GM13977 (cell line): Measurements from ENCODE around the gene CEL.
"Not testable (repeated sequence)": the region's sequence is repeated elsewhere in the genome, so short reads cannot be mapped to it uniquely, and the experiment has no call there.

Source experiments
- DNase-seq: peaks from one replicate; pipeline ENCODE4 v3.0.0; 2012; ENCODE audit warnings: low spot score
- in situ Hi-C: fragments of 300-500 bp; cut with MboI; formaldehyde crosslinking; loops from one replicate; pipeline ENCODE4 v1.12.0; 2022; ENCODE audit warnings: low sequenced_read_pairs, low pct_unique_long_range_greater_than_20kb, mixed read lengths, inconsistent platforms; ENCODE audit not compliant: unreplicated experiment
- TF ChIP-seq, protein P1 (sequence below): IDR thresholded peaks from 2 replicates; pipeline ENCODE4 v1.5.1; 2012; ENCODE audit warnings: mild to moderate bottlenecking, control low read depth; ENCODE audit not compliant: insufficient read depth; ENCODE audit errors: extremely low read depth, missing control alignments

The CEL gene

DNA sequence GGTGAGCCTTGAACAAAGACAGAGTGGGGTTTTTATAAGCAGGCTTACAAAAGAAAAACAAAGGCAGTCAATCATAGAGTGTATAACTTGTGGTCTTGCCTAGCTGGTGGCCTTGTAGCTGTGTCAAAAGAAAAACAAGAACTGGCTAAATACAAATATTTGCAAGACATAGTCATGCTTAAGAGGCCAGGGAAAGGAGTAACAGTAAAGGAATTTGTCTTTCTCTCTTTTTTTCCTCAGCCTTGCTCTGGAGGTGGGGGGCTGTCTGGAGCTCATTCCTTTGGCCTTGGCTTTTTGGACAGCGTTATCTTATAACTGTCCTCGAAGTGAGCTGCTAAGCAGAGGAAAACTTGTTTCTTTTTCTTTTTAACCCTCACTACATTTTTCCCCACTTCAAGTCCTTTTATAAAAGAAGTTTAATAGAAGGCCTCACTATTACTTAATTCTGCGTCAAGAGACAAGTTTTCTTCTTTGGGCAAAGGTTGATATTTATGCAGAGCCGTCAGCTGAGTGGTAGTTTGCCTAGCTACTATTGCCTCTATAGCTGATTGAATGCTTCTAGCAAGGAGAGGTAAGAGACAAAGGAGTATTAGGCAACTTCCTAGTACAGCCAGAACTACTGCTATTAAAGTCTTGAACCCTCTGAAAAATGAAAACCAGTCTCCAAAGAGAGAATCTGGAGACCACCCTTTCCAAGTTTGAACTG is 14.3 kb downstream of the CEL start:
- DNase-seq: no peak
- TF ChIP-seq, protein P1, sequence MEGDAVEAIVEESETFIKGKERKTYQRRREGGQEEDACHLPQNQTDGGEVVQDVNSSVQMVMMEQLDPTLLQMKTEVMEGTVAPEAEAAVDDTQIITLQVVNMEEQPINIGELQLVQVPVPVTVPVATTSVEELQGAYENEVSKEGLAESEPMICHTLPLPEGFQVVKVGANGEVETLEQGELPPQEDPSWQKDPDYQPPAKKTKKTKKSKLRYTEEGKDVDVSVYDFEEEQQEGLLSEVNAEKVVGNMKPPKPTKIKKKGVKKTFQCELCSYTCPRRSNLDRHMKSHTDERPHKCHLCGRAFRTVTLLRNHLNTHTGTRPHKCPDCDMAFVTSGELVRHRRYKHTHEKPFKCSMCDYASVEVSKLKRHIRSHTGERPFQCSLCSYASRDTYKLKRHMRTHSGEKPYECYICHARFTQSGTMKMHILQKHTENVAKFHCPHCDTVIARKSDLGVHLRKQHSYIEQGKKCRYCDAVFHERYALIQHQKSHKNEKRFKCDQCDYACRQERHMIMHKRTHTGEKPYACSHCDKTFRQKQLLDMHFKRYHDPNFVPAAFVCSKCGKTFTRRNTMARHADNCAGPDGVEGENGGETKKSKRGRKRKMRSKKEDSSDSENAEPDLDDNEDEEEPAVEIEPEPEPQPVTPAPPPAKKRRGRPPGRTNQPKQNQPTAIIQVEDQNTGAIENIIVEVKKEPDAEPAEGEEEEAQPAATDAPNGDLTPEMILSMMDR: no peak
- in situ Hi-C loops: no loop called here

GRCh38 chr9:133076691-133077090 is 14.9 kb downstream of the CEL start:
- TF ChIP-seq, protein P1: no peak
- in situ Hi-C loops: no loop called here
- DNase-seq: no peak

DNA sequence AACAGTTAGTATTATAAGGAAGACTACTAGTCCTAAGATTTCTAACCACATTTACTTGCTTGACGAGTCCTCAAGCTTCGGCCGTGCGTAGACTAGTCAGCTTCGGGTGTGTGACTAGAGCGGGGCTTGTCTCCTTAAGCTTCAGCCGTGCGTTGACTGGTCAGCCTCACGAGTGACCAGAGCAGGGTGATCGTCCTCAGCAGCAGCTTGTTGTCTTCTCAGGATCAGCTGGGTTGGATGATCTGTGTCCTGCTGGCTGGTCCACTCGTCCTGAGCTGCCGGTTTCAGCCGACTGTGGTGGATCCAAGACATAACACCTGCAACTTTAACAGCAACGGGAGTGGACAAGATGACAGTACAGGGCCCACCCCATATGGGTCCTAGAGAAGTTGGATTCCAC is 16.7 kb downstream of the CEL start:
- TF ChIP-seq, protein P1: no peak
- DNase-seq: no peak
- in situ Hi-C loops: no loop called here

GRCh38 chr9:133080161-133080560 is 18.4 kb downstream of the CEL start:
- TF ChIP-seq, protein P1: no peak
- no peak for DNase-seq
- in situ Hi-C loops: no loop called here

DNA sequence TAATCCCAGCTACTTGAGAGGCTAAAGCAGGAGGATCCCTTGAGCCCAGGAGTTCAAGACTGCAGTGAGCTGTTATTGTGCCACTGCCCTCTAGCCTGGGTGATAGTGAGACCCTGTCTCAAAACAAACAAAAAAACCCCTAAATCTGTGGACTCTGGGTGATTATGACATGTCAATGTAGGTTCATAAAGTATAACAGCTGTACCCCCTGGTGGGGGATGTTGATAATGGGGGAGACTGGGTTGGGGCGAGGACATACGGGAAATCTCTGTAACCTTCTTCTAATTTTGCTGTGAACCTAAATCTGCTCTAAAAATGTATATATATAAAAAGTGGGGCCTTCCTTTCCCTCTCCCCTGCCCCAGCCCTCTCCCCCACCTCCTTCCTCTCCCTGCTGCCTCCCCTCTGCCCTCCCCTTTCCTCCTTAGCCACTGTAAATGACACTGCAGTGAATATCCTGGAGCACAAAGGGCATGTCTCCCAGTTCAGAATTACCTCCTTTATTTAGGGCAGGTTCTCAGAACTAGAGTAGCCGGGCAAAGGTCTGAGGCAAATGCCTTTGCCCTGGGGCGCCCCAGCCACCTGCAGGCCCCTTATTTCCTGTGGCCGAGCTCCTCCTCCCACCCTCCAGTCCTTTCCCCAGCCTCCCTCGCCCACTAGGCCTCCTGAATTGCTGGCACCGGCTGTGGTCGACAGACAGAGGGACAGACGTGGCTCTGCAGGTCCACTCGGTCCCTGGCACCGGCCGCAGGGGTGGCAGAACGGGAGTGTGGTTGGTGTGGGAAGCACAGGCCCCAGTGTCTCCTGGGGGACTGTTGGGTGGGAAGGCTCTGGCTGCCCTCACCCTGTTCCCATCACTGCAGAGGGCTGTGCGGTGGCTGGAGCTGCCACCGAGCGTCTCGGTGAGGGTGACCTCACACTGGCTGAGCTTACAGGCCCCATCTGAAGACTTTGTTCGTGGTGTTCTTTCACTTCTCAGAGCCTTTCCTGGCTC is 19.3 kb downstream of the CEL start:
- in situ Hi-C loops, DNase-seq: not testable (repeated sequence)

DNA sequence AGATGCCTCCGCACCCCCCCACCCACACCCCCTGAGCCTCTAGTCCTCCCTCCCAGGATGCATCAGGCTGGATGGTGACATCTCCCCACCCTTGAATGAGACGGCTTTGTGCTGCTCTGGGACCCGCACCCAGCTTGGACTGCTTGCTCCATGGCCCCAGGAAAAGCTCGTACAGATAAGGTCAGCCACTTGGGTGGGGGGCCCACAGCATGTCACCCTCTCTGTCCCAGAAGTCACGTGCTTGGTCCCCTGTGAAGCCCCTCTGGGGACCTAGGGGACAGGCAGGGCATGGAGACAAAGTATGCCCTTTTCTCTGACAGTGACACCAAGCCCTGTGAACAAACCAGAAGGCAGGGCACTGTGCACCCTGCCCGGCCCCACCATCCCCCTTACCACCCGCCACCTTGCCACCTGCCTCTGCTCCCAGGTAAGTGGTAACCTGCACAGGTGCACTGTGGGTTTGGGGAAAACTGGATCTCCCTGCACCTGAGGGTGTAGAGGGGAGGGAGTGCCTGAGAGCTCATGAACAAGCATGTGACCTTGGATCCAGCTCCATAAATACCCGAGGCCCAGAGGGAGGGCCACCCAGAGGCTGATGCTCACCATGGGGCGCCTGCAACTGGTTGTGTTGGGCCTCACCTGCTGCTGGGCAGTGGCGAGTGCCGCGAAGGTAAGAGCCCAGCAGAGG is 20.3 kb downstream of the CEL start:
- DNase-seq, in situ Hi-C loops: not testable (repeated sequence)

- DNase-seq, in situ Hi-C loops: not testable (repeated sequence)
Measured at GRCh38 chr9:133083688-133084087, 21.9 kb downstream of the CEL start.

- DNase-seq, in situ Hi-C loops: not testable (repeated sequence)
Measured at GRCh38 chr9:133086212-133086860, 24.6 kb downstream of the CEL start.
